GM12892 (cell line): ENCODE data around the gene KCNA5.

Experiments used
- POLR2A ChIP-seq: IDR thresholded peaks from 2 replicates; pipeline ENCODE4 v1.6.1; 2011; ENCODE audit warnings: low read depth, low read length, control low read depth
- POLR2AphosphoS5 ChIP-seq: IDR thresholded peaks from 2 replicates; pipeline ENCODE4 v1.6.1; 2011; ENCODE audit warnings: low read depth, low read length, control low read depth
- TAF1 ChIP-seq: IDR thresholded peaks from 2 replicates; pipeline ENCODE4 v1.6.1; 2011; ENCODE audit warnings: low read depth, mild to moderate bottlenecking, control low read depth, low read length, borderline replicate concordance

- TF ChIP-seq POLR2A (no peak), POLR2AphosphoS5 (no peak), TAF1 (no peak)
Observed at GRCh38 chr12:5036031-5036430, 7.6 kb upstream of the KCNA5 start.
